GM21737 (cell line): ENCODE data around the gene SMIM10L2A.
"Not testable (repeated sequence)": the region's sequence is repeated elsewhere in the genome, so short reads cannot be mapped to it uniquely, and the experiment has no call there.

Experiments
- ATAC-seq: cut with Tn5 transposase; IDR thresholded peaks from one replicate; pipeline ENCODE4 v1.9.1; 2021; ENCODE audit warnings: mild to moderate bottlenecking, moderate library complexity; ENCODE audit not compliant: unreplicated experiment

The SMIM10L2A gene

DNA sequence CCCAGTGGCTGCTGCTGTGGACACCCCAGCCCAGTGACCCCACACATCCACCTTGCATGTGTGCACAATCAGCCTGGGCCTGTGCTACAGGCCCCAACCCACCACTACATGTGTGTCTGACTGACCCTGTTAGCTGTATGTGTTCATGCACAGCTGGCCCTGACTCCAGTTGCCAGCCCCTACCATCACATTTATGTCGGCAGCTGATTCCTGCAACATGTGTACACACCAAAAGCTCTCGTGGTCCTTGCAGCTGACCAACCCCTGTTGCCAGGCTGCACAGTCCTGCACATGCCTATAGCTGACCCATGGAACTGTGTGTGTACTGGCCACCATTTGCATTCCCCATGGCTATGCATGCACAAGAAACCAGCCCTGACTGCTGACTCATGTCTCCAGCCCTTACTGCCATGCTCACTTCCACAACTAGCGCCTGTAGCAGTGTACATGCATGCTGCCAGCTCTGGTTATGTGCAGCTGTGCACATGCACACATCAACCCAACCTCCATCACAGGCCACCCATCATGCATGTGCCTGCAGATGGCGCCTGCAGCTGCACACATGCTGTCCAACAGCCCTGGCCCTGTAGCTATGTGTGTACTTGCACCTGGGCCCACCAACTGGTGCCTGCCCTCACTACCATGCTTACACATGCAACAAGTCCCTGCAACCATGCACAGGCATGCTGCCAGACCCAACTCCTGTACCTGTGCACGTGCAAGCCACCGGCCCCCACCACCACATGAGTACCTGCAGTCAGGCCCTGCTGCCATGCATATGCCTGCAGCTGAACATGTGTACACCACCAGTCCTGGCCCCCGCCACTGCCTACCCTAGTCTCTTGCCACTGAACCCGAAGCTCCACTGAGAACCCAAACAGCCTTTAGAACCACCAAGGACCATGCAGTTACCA is 28.1 kb downstream of the SMIM10L2A start:
- no peak for ATAC-seq

DNA sequence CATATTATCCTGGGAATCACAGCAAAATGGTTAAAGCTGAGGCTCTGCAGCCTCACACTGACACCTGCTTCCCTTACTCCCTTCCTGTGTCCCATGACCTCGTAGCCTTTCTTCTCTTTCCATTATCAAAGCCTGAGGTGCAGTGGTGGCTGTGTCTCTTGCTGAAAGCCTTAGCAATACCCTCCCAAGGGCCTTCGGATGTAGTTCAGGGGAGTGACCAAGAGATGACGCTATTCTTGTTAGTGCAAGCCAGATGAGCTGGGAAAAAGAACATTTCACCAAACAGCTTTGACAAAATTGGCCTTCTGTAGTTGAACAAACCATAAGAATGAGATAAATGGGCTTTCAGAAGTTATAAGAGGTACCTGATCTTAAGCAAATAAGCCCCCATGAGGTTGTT is 31.6 kb downstream of the SMIM10L2A start:
- no peak for ATAC-seq

DNA sequence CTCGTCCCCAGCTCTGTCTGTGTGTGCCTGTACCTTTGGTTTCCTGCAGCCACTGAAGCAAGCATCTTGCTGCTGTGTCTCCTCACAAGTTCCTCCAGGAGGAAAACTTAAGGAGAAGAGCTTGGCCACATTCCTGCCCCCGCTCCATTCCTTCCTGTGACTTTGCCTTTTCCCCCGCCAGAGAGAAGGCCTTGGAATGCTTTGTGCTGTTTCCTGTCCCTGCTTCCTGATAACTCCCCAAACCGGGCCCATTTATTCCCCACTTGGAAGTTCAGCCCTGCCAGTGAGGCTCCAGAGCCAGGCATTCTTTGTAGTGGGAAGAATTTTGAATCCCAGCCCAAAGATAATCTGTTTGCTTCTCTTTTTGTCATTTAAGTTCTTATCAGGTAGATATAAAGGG is 33.1 kb downstream of the SMIM10L2A start:
- no peak for ATAC-seq

DNA sequence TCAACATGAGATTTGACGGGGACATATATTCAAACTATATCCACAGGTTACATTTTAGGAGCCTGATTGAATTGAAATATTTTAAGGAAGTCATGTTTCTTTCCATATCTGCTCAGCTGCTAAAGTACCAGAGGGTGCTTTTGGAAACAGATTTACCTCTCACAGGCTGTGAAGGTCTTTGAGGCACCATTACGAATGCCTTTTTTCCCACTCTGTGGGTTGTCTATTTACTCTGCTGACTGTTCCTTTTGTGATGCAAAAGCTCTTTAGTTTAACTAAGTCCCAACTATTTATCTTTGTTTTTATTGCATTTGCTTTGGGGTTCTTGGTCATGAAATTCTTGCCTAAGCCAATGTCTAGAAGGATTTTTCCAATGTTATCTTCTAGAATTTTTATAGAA is 40.0 kb downstream of the SMIM10L2A start:
- ATAC-seq: not testable (repeated sequence)

DNA sequence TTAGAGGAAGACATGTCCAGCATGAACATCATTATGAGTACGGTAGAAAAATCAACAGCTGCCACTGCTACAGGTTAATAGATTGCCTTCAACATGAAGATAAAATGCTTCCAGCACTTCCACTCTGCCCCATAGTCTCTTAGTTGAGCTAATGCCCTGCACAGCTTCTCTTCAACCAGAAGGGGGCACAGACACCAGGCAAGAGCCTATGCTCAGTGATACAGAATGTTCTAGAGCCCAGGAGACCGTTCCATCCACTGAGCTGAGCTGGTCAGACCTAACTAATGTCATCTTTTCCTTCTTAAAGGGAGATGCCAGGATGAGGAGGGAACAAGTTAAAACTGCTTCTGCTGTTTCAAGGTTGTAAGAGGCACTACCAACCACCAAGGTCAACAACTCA is 42.2 kb downstream of the SMIM10L2A start:
- no peak for ATAC-seq

DNA sequence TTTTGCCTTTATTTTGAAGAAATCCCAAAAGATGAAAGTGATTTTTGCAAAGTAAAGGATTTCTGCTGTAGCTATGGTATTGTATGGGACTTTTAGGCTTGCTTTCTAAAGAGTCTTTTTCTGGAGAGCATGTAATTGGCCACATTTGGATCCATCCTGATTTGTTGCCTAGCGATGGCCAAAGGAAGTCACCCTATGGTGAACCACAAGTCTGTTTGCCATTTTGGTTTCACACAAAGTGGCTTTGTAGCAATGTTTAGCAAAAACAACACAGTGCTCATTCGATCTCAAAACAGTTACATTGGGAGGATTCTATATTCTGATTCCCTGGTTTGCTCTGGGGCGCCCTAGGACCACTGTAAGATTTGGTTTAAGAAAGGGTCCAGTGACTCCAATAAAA is 54.6 kb downstream of the SMIM10L2A start:
- no peak for ATAC-seq

DNA sequence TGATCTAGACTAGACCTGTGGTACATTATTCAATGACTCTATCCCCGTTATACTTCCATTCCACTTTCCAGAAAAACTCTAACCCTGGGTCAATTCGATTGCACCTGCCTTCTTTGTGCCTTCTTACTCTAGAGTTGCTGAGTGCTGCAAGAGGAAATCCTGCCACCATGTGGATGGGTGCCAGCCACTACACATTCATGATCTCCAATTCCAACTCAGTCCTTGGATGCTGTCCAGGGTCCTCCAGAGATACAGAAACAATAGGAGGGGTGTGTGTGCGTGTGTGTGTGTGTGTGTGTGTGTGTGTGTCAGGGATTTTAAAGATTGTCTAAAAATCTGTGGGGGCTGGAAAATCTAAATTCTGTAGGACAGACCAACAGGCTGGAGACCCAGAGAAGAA is 55.8 kb downstream of the SMIM10L2A start:
- ATAC-seq: no peak
